Measurements from ENCODE around the gene MAD2L1.

GRCh38 chr4:120052856-120053255 lies 13.8 kb downstream of the MAD2L1 start:
- TF ChIP-seq, protein P1, sequence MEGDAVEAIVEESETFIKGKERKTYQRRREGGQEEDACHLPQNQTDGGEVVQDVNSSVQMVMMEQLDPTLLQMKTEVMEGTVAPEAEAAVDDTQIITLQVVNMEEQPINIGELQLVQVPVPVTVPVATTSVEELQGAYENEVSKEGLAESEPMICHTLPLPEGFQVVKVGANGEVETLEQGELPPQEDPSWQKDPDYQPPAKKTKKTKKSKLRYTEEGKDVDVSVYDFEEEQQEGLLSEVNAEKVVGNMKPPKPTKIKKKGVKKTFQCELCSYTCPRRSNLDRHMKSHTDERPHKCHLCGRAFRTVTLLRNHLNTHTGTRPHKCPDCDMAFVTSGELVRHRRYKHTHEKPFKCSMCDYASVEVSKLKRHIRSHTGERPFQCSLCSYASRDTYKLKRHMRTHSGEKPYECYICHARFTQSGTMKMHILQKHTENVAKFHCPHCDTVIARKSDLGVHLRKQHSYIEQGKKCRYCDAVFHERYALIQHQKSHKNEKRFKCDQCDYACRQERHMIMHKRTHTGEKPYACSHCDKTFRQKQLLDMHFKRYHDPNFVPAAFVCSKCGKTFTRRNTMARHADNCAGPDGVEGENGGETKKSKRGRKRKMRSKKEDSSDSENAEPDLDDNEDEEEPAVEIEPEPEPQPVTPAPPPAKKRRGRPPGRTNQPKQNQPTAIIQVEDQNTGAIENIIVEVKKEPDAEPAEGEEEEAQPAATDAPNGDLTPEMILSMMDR (conservative IDR thresholded peaks at IDR 0.05; ENCODE audit: low read length), result no peak
- TF ChIP-seq EZH2phosphoT487 (IDR thresholded peaks at IDR 0.05; ENCODE audit: borderline replicate concordance), result no peak

Data from Loucy (cell line).